HepG2 (cell line): Measurements from ENCODE around the gene NCS1. TPM values are rescaled to one million over a fixed set of nuclear protein-coding genes. Genes with fewer than 3 reads are reported as not detected.

Experiments used
- ATAC-seq: fragments of 200-7000 bp; cut with Tn5 transposase; 3 replicates; pipeline ENCODE4 v1.9.1; 2020; ENCODE audit warnings: mild to moderate bottlenecking, moderate library complexity
- BruUV-seq: library from RNA; stranded (reverse); fragments of 400-500 nt; replicated peaks from 2 replicates; lab custom pipeline; 2021; lab: Mats Ljungman, UMichigan
- CTCF ChIA-PET: fragments of 300-600 bp; formaldehyde crosslinking; extraction: SDS; loops from one replicate; lab custom pipeline; 2021; ENCODE audit warnings: low total read pairs, inconsistent platforms, low intra/inter-chr PET ratio; lab: Yijun Ruan, JAX
- POLR2A ChIA-PET: fragments of 350-600 bp; sonication (Branson Sonifier 250); formaldehyde crosslinking; loops from one replicate; lab custom pipeline; 2020; ENCODE audit warnings: antibody characterized with exemption, inconsistent platforms; lab: Yijun Ruan, JAX
- DNase-seq: peaks from one replicate; pipeline ENCODE4 v3.0.0-alpha.2; 2015; ENCODE audit warnings: low spot score
- FAIRE-seq: peaks from 3 replicates; lab custom pipeline; 2011; peaks lifted over from hg19 to GRCh38; lab: Jason Lieb, UNC
- H2AFZ ChIP-seq: one replicate; pipeline ENCODE4 v1.6.1; 2011; ENCODE audit warnings: low read length, inconsistent platforms
- H3K27ac ChIP-seq: fragments of 300-600 bp; 3 replicates; pipeline ENCODE4 v1.8.0; 2011; ENCODE audit warnings: mixed run types, mild to moderate bottlenecking, mixed read lengths, low read length, inconsistent platforms; ENCODE audit not compliant: insufficient read depth; ENCODE audit errors: extremely low read length
- H3K27me3 ChIP-seq, 2 experiments: fragments of 200-600 bp in 1 of 2; 2 replicates in 1 of 2; 3 replicates in 1 of 2; pipeline versions ENCODE4 v1.6.0 to v1.8.0; 2011; ENCODE audit warnings: low read length in 2 of 2, mild to moderate bottlenecking in 2 of 2, moderate library complexity in 2 of 2, inconsistent platforms in 1 of 2; ENCODE audit not compliant: insufficient read depth in 2 of 2, control insufficient read depth in 1 of 2
- H3K36me3 ChIP-seq, 2 experiments: fragments of 200-600 bp in 1 of 2; replicated peaks in 1 of 2; 2 replicates in 1 of 2; 3 replicates in 1 of 2; pipeline versions ENCODE4 v1.5.1 to v1.8.0; 2011; ENCODE audit warnings: low read length in 2 of 2, inconsistent platforms in 1 of 2; ENCODE audit not compliant: insufficient read depth in 2 of 2, control insufficient read depth in 1 of 2
- H3K4me1 ChIP-seq: 2 replicates; pipeline ENCODE4 v1.5.1; 2012; ENCODE audit warnings: low read length, inconsistent platforms; ENCODE audit not compliant: insufficient read depth
- H3K4me2 ChIP-seq: 2 replicates; pipeline ENCODE4 v1.6.0; 2011; ENCODE audit warnings: low read depth, low read length, inconsistent platforms
- H3K4me3 ChIP-seq, 3 experiments: fragments of 200-600 bp in 1 of 3; sonication (generic), shearing (Covaris generic) in 1 of 3; replicated peaks in 1 of 3; 2 replicates each; pipeline ENCODE4 v1.5.1; 2011 to 2016; ENCODE audit warnings: low read length in 3 of 3, inconsistent platforms in 2 of 3, low read depth in 2 of 3, mild to moderate bottlenecking in 2 of 3, control low read depth in 1 of 3, mixed read lengths in 1 of 3; ENCODE audit not compliant: insufficient read depth in 1 of 3
- H3K79me2 ChIP-seq: one replicate; pipeline ENCODE4 v1.6.1; 2011; ENCODE audit warnings: low read length, inconsistent platforms; ENCODE audit not compliant: insufficient read depth
- H3K9ac ChIP-seq: 2 replicates; pipeline ENCODE4 v1.6.0; 2011; ENCODE audit warnings: mild to moderate bottlenecking, low read depth, low read length, inconsistent platforms; ENCODE audit not compliant: insufficient read depth
- H3K9me3 ChIP-seq: 2 replicates; pipeline ENCODE4 v1.5.1; 2012; ENCODE audit warnings: mild to moderate bottlenecking, low read length
- H4K20me1 ChIP-seq: 2 replicates; pipeline ENCODE4 v1.6.0; 2011; ENCODE audit warnings: inconsistent platforms, mild to moderate bottlenecking, low read length, moderate library complexity; ENCODE audit not compliant: insufficient read depth
- ARID5B ChIP-seq: IDR thresholded peaks from 2 replicates; pipeline ENCODE4 v1.4.0; 2020; ENCODE audit warnings: mild to moderate bottlenecking, missing genetic modification reagents
- FOXP1 ChIP-seq, 2 experiments: fragments of 450-650 bp in 1 of 2; IDR thresholded peaks; 2 replicates each; pipeline ENCODE4 v1.6.1; 2017 to 2018; ENCODE audit warnings: antibody characterized with exemption in 1 of 2
- HDAC1 ChIP-seq: sonication (generic); formaldehyde crosslinking; IDR thresholded peaks from 2 replicates; pipeline ENCODE4 v1.5.1; 2020; ENCODE audit warnings: mild to moderate bottlenecking, missing genetic modification reagents
- JUNB ChIP-seq: sonication (generic); formaldehyde crosslinking; IDR thresholded peaks from 2 replicates; pipeline ENCODE4 v1.8.0; 2022; ENCODE audit warnings: missing genetic modification reagents, mild to moderate bottlenecking, borderline replicate concordance
- LCORL ChIP-seq, 2 experiments: fragments of 450-650 bp in 1 of 2; sonication (generic) in 1 of 2; formaldehyde crosslinking in 1 of 2; IDR thresholded peaks; 2 replicates each; pipeline versions ENCODE4 v1.5.0 to v1.6.1; 2017 to 2020; ENCODE audit warnings: antibody characterized with exemption in 1 of 2, missing genetic modification reagents in 1 of 2
- MIXL1 ChIP-seq: IDR thresholded peaks from 2 replicates; pipeline ENCODE4 v1.6.1; 2016
- NCOA5 ChIP-seq: sonication (generic); formaldehyde crosslinking; IDR thresholded peaks from 2 replicates; pipeline ENCODE4 v1.4.0; 2020; ENCODE audit warnings: missing genetic modification reagents
- NR1H2 ChIP-seq: sonication (generic); formaldehyde crosslinking; IDR thresholded peaks from 2 replicates; pipeline ENCODE4 v1.8.1; 2022; ENCODE audit warnings: low read depth, missing genetic modification reagents, borderline replicate concordance
- POLR2AphosphoS5 ChIP-seq: IDR thresholded peaks from 2 replicates; pipeline ENCODE4 v1.6.1; 2012; ENCODE audit warnings: low read depth, low read length
- PRPF4 ChIP-seq: fragments of 200-400 bp; formaldehyde crosslinking; IDR thresholded peaks from 2 replicates; pipeline ENCODE4 v1.6.1; 2016; ENCODE audit warnings: low read length, low read depth; ENCODE audit not compliant: poor library complexity, severe bottlenecking
- RFXAP ChIP-seq: sonication (generic); formaldehyde crosslinking; IDR thresholded peaks from 2 replicates; pipeline ENCODE4 v1.4.0; 2020; ENCODE audit warnings: missing genetic modification reagents, borderline replicate concordance
- SKIL ChIP-seq: sonication (generic); formaldehyde crosslinking; IDR thresholded peaks from 2 replicates; pipeline ENCODE4 v1.8.0; 2022; ENCODE audit warnings: missing genetic modification reagents, mild to moderate bottlenecking, moderate library complexity, borderline replicate concordance
- SRSF9 ChIP-seq: fragments of 200-400 bp; formaldehyde crosslinking; IDR thresholded peaks from 2 replicates; pipeline ENCODE4 v1.6.1; 2018; ENCODE audit warnings: borderline replicate concordance, mild to moderate bottlenecking, low read depth, low read length; ENCODE audit not compliant: insufficient read depth, poor library complexity, severe bottlenecking
- TFAP4 ChIP-seq: sonication (generic); IDR thresholded peaks from 2 replicates; pipeline ENCODE4 v1.6.1; 2016; ENCODE audit warnings: low read depth, borderline replicate concordance
- ZNF180 ChIP-seq: sonication (generic); formaldehyde crosslinking; IDR thresholded peaks from 2 replicates; pipeline ENCODE4 v1.4.0; 2020; ENCODE audit warnings: low read depth, missing genetic modification reagents, borderline replicate concordance
- ZNF576 ChIP-seq: sonication (generic); formaldehyde crosslinking; IDR thresholded peaks from 2 replicates; pipeline ENCODE4 v1.4.0; 2020; ENCODE audit warnings: mild to moderate bottlenecking, missing genetic modification reagents
- WGBS: methylation state at CpG from one replicate; pipeline ENCODE4 v1.1.6; 2017; ENCODE audit warnings: low lambda C conversion rate; 5-methylcytosine and 5-hydroxymethylcytosine counted together
- in situ Hi-C: cut with HindIII; loops from 2 replicates; pipeline ENCODE4 v1.10.0; 2017; ENCODE audit warnings: low pct_unique_long_range_greater_than_20kb; ENCODE audit not compliant: extremely low pct_ligation_motif_present
- intact Hi-C: fragments of 100-400 bp; cut with micrococcal nuclease; formaldehyde crosslinking; loops from one replicate; pipeline ENCODE4 v1.10.0; 2022; ENCODE audit not compliant: unreplicated experiment
- polyA plus RNA-seq, 8 experiments: library from polyadenylated mRNA; depleted of rRNA in 3 of 8; stranded (reverse) in 7 of 8; unstranded in 1 of 8; fragments of >200 nt; fragmentation: Illumina TruSeq in 4 of 8; extraction: Trizol in 4 of 8; gene quantifications; 2 replicates each; pipeline versions ENCODE4 v1.2.1 to v1.2.3, GENCODE V29; 2011 to 2016; ENCODE audit warnings: low read depth in 4 of 8, missing spikeins in 1 of 8, mixed read lengths in 1 of 8; ENCODE audit not compliant: insufficient read depth in 1 of 8
- total RNA-seq, 5 experiments: library from RNA; depleted of rRNA; stranded (reverse); fragments of >200 nt; fragmentation: Illumina TruSeq; extraction: Trizol; gene quantifications; 2 replicates each; pipeline ENCODE4 v1.2.3, GENCODE V29; 2016; ENCODE audit warnings: low read depth in 1 of 5

The NCS1 gene
- total and polyA plus RNA-seq, 2 of the 13 experiments (the other 11 are each of a cell fraction or from before 2014, with no cell fraction given): 4.7 to 6.1 TPM

GRCh38 chr9:130239363-130239695 lies 67.1 kb downstream of the NCS1 start:
- WGBS: no CpG with 5 or more reads among the region's 3 CpGs
- in situ Hi-C loops (loop anchor here (5.0 kb wide), 1 partner anchor 127 kb away; no protein-coding TSS in a partner anchor), intact Hi-C loops (no loop called here)
- no peak for ATAC-seq
- Histone ChIP-seq H3K79me2 (no peaks in the 10 kb centered on the region), H4K20me1 (no peaks in the 10 kb centered on the region), H3K9ac (no peak overlapping the region), H3K4me3 (peak overlapping the region in 1 of 3 experiments; percentile 50; a peak in 1 of 6 replicates), H3K27ac (no peak overlapping the region), H3K4me1 (peaks cover 49% of the 10 kb centered on the region), H2AFZ (no peak overlapping the region), H3K27me3 (no peaks in the 10 kb centered on the region; a peak in 1 of 5 replicates), H3K4me2 (peak overlapping the region; percentile 75), H3K36me3 (no peaks in the 10 kb centered on the region), H3K9me3 (no peaks in the 10 kb centered on the region)
- POLR2A ChIA-PET: no interaction called here
- CTCF ChIA-PET: no interaction called here
- FAIRE-seq: no peak
- no peak for DNase-seq
- BruUV-seq: no TSS peak
- TF ChIP-seq NR1H2 (CRISPR knock-in tag) (no peak), POLR2AphosphoS5 (no peak), TFAP4 (no peak), SKIL (CRISPR knock-in tag) (no peak), RFXAP (CRISPR knock-in tag) (no peak), MIXL1 (CRISPR knock-in tag) (no peak), PRPF4 (no peak), SRSF9 (no peak), JUNB (CRISPR knock-in tag) (no peak), HDAC1 (CRISPR knock-in tag) (no peak), NCOA5 (CRISPR knock-in tag) (no peak), ARID5B (CRISPR knock-in tag) (no peak), ZNF576 (CRISPR knock-in tag) (no peak), FOXP1 (IDR thresholded peaks at IDR 0.05) (no peak), FOXP1 (CRISPR knock-in tag; IDR thresholded peaks at IDR 0.05) (no peak), ZNF180 (CRISPR knock-in tag) (no peak), LCORL (IDR thresholded peaks at IDR 0.05) (no peak), LCORL (CRISPR knock-in tag; IDR thresholded peaks at IDR 0.05) (no peak)
